Body of pancreas (tissue), 4 donors: ENCODE data around the gene TRIM43B. TPM values are rescaled to one million over a fixed set of nuclear protein-coding genes. Genes with fewer than 3 reads are reported as not detected.
"Not testable (repeated sequence)": the region's sequence is repeated elsewhere in the genome, so short reads cannot be mapped to it uniquely, and the experiment has no call there.

ENCODE experiments used
- ATAC-seq: fragments of 150-250 bp; one replicate; pipeline ENCODE4 v1.9.1; 2016
- DNase-seq, 4 donors: peaks; one replicate each; pipeline ENCODE4 v3.0.0-alpha.2; 2019
- H3K27ac ChIP-seq, 4 donors: fragments of 200-600 bp; sonication (generic); 1 replicate in 3 of 4; 2 replicates in 1 of 4; pipeline versions ENCODE4 v1.5.1 to v1.6.1; 2016 to 2019; ENCODE audit warnings: mild to moderate bottlenecking in 1 of 4, mixed read lengths in 1 of 4, moderate library complexity in 1 of 4
- H3K27me3 ChIP-seq, 2 donors: fragments of 200-600 bp; sonication (generic); one replicate each; pipeline ENCODE4 v1.6.0; 2016; ENCODE audit warnings: mild to moderate bottlenecking in 1 of 2
- H3K36me3 ChIP-seq, 2 donors: fragments of 200-600 bp; sonication (generic); replicated peaks in 1 of 2; 2 replicates each; pipeline ENCODE4 v1.5.1; 2016; ENCODE audit warnings: low read depth in 2 of 2; ENCODE audit not compliant: insufficient read depth in 1 of 2
- H3K4me1 ChIP-seq: fragments of 200-600 bp; sonication (generic); one replicate; pipeline ENCODE4 v1.6.0; 2016
- H3K4me3 ChIP-seq, 2 donors: fragments of 200-600 bp; sonication (generic); 1 replicate in 1 of 2; 2 replicates in 1 of 2; pipeline ENCODE4 v1.5.1; 2016 to 2019
- H3K9me3 ChIP-seq, 3 donors: fragments of 200-600 bp; sonication (generic); 1 replicate in 2 of 3; 2 replicates in 1 of 3; pipeline ENCODE4 v1.5.1; 2016
- WGBS, 2 donors: methylation state at CpG; one replicate each; pipeline ENCODE4 v1.1.5; 2017; 5-methylcytosine and 5-hydroxymethylcytosine counted together
- intact Hi-C: fragments of 100-400 bp; cut with DNase I; formaldehyde crosslinking; loops from one replicate; pipeline ENCODE4 v1.15.1; 2023
- small RNA-seq: library from RNA; depleted of rRNA; stranded (forward); fragments of <200 nt; gene quantifications from one replicate; pipeline ENCODE3, GENCODE V24; 2016
- total RNA-seq, 2 donors: library from RNA; depleted of rRNA; stranded (reverse); fragments of >200 nt; gene quantifications; one replicate each; pipeline ENCODE4 v1.1.0, GENCODE V29; 2016

The TRIM43B gene
- total RNA-seq, 2 donors from 2014 or later, result not detected

- DNase-seq, H3K27me3 ChIP-seq, intact Hi-C loops, H3K36me3 ChIP-seq, H3K4me1 ChIP-seq, H3K4me3 ChIP-seq, ATAC-seq, H3K27ac ChIP-seq, H3K9me3 ChIP-seq: not testable (repeated sequence)
- WGBS, 2 donors, result no CpG with 5 or more reads among the region's 30 CpGs
Measured at GRCh38 chr2:95435162-95435871, 49.2 kb downstream of the TRIM43B start.

GRCh38 chr2:95434507-95435076, 50.0 kb downstream of the TRIM43B start:
- H3K4me1 ChIP-seq, H3K36me3 ChIP-seq, intact Hi-C loops, H3K4me3 ChIP-seq, H3K27me3 ChIP-seq, H3K9me3 ChIP-seq: not testable (repeated sequence)
- 67% methylated on average over 1 of the region's 3 CpGs; no CpG with 5 or more reads in 1 of the 2 donors for whole genome bisulfite sequencing, 2 donors
- ATAC-seq (peak; percentile 74), DNase-seq (peak; percentile 51 to 73 (median 59))
- H3K27ac ChIP-seq, result peak overlapping the region in 2 of 4 donors; percentile 61 to 65

GRCh38 chr2:95433973-95434372, 50.6 kb downstream of the TRIM43B start:
- H3K36me3 ChIP-seq, H3K4me1 ChIP-seq, H3K9me3 ChIP-seq, H3K4me3 ChIP-seq, ATAC-seq, intact Hi-C loops, DNase-seq, H3K27me3 ChIP-seq: not testable (repeated sequence)
- peak overlapping the region in 3 of 4 donors; percentile 61 to 68 (median 62) for H3K27ac ChIP-seq
- 100% methylated on average over 1 of the region's 2 CpGs; no CpG with 5 or more reads in 1 of the 2 donors for WGBS, 2 donors

GRCh38 chr2:95433373-95433772, 51.2 kb downstream of the TRIM43B start:
- intact Hi-C loops, H3K27ac ChIP-seq, H3K9me3 ChIP-seq, H3K4me1 ChIP-seq, H3K36me3 ChIP-seq, H3K4me3 ChIP-seq, H3K27me3 ChIP-seq, ATAC-seq, DNase-seq: not testable (repeated sequence)
- WGBS, 2 donors, result 83 to 100% methylated on average over 1 of the region's 4 CpGs

GRCh38 chr2:95429748-95430467, 54.6 kb downstream of the TRIM43B start:
- H3K4me3 ChIP-seq, intact Hi-C loops, DNase-seq, H3K27me3 ChIP-seq, H3K4me1 ChIP-seq, H3K36me3 ChIP-seq, H3K27ac ChIP-seq, H3K9me3 ChIP-seq: not testable (repeated sequence)
- peak; percentile 87 for ATAC-seq
- no CpG with 5 or more reads among the region's 8 CpGs for WGBS, 2 donors

- H3K4me3 ChIP-seq, H3K27ac ChIP-seq, ATAC-seq, H3K36me3 ChIP-seq, DNase-seq, intact Hi-C loops, H3K27me3 ChIP-seq, H3K4me1 ChIP-seq, H3K9me3 ChIP-seq: not testable (repeated sequence)
- WGBS, 2 donors, result 42 to 60% methylated on average over 3 to 14 of the region's 30 CpGs
Measured at GRCh38 chr2:95427196-95427867, 57.2 kb downstream of the TRIM43B start.

Small RNA genes within 50 kb of the gene (small RNA-seq; reads per million reads assigned to genes)
- not detected for gene AC009237.11
- not detected for gene AC133104.2

Other genes starting within 250 kb of the TRIM43B start
- 10 to 100 TPM; 17.6 to 31.6 TPM for gene PROM2, start 210.3 kb downstream of the TRIM43B start, total RNA-seq
- 1 to 10 TPM; 1.6 to 2.9 TPM for gene KCNIP3, start 187.4 kb downstream of the TRIM43B start, total RNA-seq
- gene FAHD2A, start 82.0 kb downstream of the TRIM43B start, total RNA-seq, result 10 to 100 TPM; 15.2 to 18.9 TPM
- not detected for gene TRIM43, start 107.2 kb upstream of the TRIM43B start, total RNA-seq